ENCODE measurements around the gene ACADS. TPM values are rescaled to one million over a fixed set of nuclear protein-coding genes. Genes with fewer than 3 reads are reported as not detected.

Gene ACADS
- total RNA-seq, 6 experiments from 2014 or later, result 94.1 to 172 (median 156) TPM

DNA sequence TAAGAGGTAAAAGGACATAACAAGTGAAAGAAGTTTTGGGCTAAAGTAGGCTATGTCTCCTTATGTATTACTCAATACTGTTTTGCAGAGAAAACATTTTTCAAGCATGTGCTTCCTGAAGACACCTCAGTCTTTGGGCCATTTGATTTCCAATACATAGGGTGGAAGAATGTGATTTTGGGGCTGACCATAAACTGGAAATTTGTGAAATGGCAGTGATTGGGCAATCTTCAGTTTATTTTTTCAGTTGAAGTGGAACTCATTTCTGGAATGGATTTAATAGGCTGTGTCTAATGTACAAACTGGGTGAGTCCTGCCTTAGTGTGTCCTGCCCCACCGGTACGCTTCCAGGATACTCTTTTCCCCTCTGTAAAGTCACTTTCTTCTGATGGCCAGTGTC, 2.8 kb upstream of the ACADS start:
- intact Hi-C loops (cut with DNase I), result no loop called here
- H3K27me3 ChIP-seq, result no peaks in the 10 kb centered on the region
- peaks cover 0 to 76% (median 17%) of the 10 kb centered on the region in 4 donors for H3K4me1 ChIP-seq
- no peaks in the 10 kb centered on the region for H3K9me3 ChIP-seq
- DNase-seq (no peak), ATAC-seq (no peak)
- peaks cover 0 to 7% (median 0%) of the 10 kb centered on the region in 4 donors for H3K36me3 ChIP-seq
- TF ChIP-seq POLR2A (IDR thresholded peaks at IDR 0.05), result no peak
- TF ChIP-seq, protein P1, sequence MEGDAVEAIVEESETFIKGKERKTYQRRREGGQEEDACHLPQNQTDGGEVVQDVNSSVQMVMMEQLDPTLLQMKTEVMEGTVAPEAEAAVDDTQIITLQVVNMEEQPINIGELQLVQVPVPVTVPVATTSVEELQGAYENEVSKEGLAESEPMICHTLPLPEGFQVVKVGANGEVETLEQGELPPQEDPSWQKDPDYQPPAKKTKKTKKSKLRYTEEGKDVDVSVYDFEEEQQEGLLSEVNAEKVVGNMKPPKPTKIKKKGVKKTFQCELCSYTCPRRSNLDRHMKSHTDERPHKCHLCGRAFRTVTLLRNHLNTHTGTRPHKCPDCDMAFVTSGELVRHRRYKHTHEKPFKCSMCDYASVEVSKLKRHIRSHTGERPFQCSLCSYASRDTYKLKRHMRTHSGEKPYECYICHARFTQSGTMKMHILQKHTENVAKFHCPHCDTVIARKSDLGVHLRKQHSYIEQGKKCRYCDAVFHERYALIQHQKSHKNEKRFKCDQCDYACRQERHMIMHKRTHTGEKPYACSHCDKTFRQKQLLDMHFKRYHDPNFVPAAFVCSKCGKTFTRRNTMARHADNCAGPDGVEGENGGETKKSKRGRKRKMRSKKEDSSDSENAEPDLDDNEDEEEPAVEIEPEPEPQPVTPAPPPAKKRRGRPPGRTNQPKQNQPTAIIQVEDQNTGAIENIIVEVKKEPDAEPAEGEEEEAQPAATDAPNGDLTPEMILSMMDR (IDR thresholded peaks at IDR 0.05), result no peak
- no peak overlapping the region for H3K4me3 ChIP-seq
- WGBS (ENCODE audit: insufficient coverage, low coverage, low lambda C conversion rate, missing lambda C conversion rate), result 78% methylated on average over 2 of the region's 2 CpGs
- H3K27ac ChIP-seq, result no peak overlapping the region

DNA sequence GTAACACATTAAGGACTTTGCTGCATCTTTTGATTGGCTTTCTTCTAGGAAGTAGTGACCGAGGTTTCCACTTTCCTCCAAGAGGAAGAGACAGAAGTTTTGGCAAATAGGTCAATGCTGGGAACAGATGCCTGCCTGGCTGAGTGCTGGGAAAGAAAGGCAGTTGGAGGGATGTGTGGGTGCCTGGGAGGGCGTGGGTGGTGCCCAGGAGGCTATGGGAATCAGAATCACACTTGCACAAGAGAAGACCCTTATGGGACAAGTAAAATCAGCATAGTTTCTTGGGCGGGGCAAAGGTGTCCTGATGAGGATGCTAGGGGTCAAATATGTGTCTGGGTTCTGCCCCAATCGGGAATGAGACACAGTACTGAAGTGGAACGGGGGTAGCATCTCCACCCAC, 906 bp upstream of the ACADS start:
- Histone ChIP-seq H3K9me3 (no peaks in the 10 kb centered on the region), H3K27ac (peak overlapping the region in 1 of 3 donors; percentile 90), H3K27me3 (no peaks in the 10 kb centered on the region), H3K36me3 (peaks cover 0 to 11% (median under 1%) of the 10 kb centered on the region in 4 donors), H3K4me1 (peaks cover 0 to 68% (median 10%) of the 10 kb centered on the region in 4 donors), H3K4me3 (no peak overlapping the region)
- 73% methylated on average over 4 of the region's 5 CpGs for WGBS (ENCODE audit: insufficient coverage, low coverage, low lambda C conversion rate, missing lambda C conversion rate)
- ATAC-seq, result no peak
- TF ChIP-seq, protein P1 (IDR thresholded peaks at IDR 0.05), result no peak
- TF ChIP-seq POLR2A (IDR thresholded peaks at IDR 0.05), result no peak
- intact Hi-C loops (cut with DNase I), result no loop called here
- DNase-seq, result no peak

DNA sequence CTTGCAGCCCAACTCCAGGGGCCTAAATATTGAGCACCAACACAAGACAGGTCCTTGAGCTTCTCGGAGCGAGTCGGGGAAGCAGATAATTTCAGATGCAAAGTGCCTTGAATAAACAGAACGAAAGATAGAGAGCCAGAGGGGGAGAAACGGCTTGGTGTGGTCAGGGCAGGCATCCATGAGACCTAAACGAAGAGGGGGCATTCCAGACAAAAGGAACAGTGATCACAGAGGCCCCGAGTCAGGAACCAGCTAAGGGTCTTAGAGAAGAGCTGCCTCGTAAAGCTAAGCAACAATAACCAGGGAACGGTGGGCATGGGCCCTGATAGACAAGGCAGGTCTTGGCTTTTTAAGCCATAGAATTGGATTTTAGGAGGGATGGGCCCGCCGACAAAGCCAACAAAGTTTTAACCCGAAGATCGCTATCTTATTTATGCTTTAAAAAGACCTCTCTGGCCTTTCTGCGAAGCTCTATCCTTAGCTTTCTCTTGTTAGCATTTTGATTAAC, 421 bp upstream of the ACADS start:
- WGBS (ENCODE audit: insufficient coverage, low coverage, low lambda C conversion rate, missing lambda C conversion rate), result 52% methylated on average over 12 of the region's 14 CpGs
- DNase-seq, result no peak
- H3K9me3 ChIP-seq, result no peaks in the 10 kb centered on the region
- ATAC-seq, result no peak
- peak overlapping the region in 2 of 3 donors; percentile 74 to 90 for H3K27ac ChIP-seq
- H3K36me3 ChIP-seq, result peaks cover 0 to 16% (median under 1%) of the 10 kb centered on the region in 4 donors
- peaks cover 0 to 63% (median 7%) of the 10 kb centered on the region in 4 donors for H3K4me1 ChIP-seq
- H3K27me3 ChIP-seq, result no peaks in the 10 kb centered on the region
- intact Hi-C loops (cut with DNase I), result no loop called here
- H3K4me3 ChIP-seq, result peak overlapping the region; percentile 84 to 93 (median 87)
- TF ChIP-seq, protein P1 (IDR thresholded peaks at IDR 0.05), result no peak
- no peak for TF ChIP-seq POLR2A (IDR thresholded peaks at IDR 0.05)

DNA sequence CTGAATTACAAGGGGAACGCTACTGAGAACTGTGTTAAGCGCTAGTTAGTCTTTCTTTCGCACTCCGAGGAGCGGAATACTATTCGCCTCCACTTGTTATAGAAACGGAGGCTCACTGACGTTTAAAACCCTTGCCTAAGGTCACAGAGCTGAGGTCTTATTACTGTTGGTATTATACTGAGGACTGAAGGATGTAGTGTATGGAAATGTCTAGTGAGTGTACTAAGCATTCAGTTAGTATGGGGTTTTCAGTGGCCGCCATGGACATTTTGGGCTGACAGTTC, 826 bp downstream of the ACADS start:
- Histone ChIP-seq H3K27me3 (no peaks in the 10 kb centered on the region), H3K9me3 (no peaks in the 10 kb centered on the region), H3K27ac (peak overlapping the region; percentile 74 to 90 (median 74)), H3K4me3 (peak overlapping the region; percentile 84 to 93 (median 87)), H3K4me1 (peaks cover 0 to 50% (median 5%) of the 10 kb centered on the region in 4 donors), H3K36me3 (peaks cover 0 to 21% (median under 1%) of the 10 kb centered on the region in 4 donors)
- WGBS (ENCODE audit: insufficient coverage, low coverage, low lambda C conversion rate, missing lambda C conversion rate), result 26% methylated on average over 9 of the region's 9 CpGs
- DNase-seq (no peak), ATAC-seq (no peak)
- TF ChIP-seq POLR2A (IDR thresholded peaks at IDR 0.05), result no peak
- TF ChIP-seq, protein P1 (IDR thresholded peaks at IDR 0.05), result no peak
- intact Hi-C loops (cut with DNase I), result no loop called here
